Measurements from ENCODE around the gene ZNF101. TPM values are rescaled to one million over a fixed set of nuclear protein-coding genes. Genes with fewer than 3 reads are reported as not detected.
"Not testable (repeated sequence)": the region's sequence is repeated elsewhere in the genome, so short reads cannot be mapped to it uniquely, and the experiment has no call there.

Gene ZNF101
- total RNA-seq, 3 donors from 2014 or later, result 4.8 to 32.8 (median 16.7) TPM

GRCh38 chr19:19686580-19686979 lies 17.9 kb downstream of the ZNF101 start:
- Histone ChIP-seq H3K27me3 (no peaks in the 10 kb centered on the region), H3K4me3 (no peak overlapping the region), H3K9me3 (peaks cover 29 to 47% of the 10 kb centered on the region in 2 donors), H3K27ac (no peak overlapping the region), H3K36me3 (no peaks in the 10 kb centered on the region), H3K4me1 (no peaks in the 10 kb centered on the region)
- DNase-seq (ENCODE audit: low spot score in 2 of 2), result no peak
- no peak for TF ChIP-seq CTCF (IDR thresholded peaks at IDR 0.05)
- no peak for TF ChIP-seq POLR2AphosphoS5 (IDR thresholded peaks at IDR 0.05)
- TF ChIP-seq POLR2A (IDR thresholded peaks at IDR 0.05), result no peak
- intact Hi-C loops (cut with DNase I; ENCODE audit: low total_unique reads), result no loop called here

- Histone ChIP-seq H3K4me3 (no peak overlapping the region), H3K36me3 (no peaks in the 10 kb centered on the region), H3K9me3 (peaks cover 29 to 44% of the 10 kb centered on the region in 2 donors), H3K27me3 (no peaks in the 10 kb centered on the region), H3K27ac (no peak overlapping the region), H3K4me1 (no peaks in the 10 kb centered on the region)
- intact Hi-C loops (cut with DNase I; ENCODE audit: low total_unique reads), result no loop called here
- TF ChIP-seq CTCF (IDR thresholded peaks at IDR 0.05) (no peak), POLR2A (IDR thresholded peaks at IDR 0.05) (no peak), POLR2AphosphoS5 (IDR thresholded peaks at IDR 0.05) (no peak)
- DNase-seq (ENCODE audit: low spot score in 2 of 2), result no peak
Observed at GRCh38 chr19:19687090-19687489, 18.5 kb downstream of the ZNF101 start.

DNA sequence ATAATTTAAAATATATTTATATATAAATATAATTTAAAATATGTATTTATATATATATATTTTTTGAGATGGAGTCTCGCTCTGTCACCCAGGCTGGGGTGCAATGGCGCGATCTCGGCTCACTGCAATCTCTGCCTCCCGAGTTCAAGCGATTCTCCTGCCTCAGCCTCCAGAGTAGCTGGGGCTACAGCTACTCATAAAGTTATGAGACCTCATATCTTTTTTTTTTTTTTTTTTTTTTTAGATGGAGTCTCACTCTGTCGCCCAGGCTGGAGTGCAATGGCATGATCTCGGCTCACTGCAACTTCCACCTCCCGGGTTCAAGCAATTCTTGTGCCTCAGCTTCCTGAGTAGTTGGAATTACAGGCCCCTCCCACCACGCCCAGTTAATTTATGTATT lies 20.4 kb downstream of the ZNF101 start:
- intact Hi-C loops (cut with DNase I; ENCODE audit: low total_unique reads); H3K27ac ChIP-seq; H3K36me3 ChIP-seq; H3K27me3 ChIP-seq; H3K4me3 ChIP-seq; H3K4me1 ChIP-seq; DNase-seq (ENCODE audit: low spot score in 2 of 2): not testable (repeated sequence)
- H3K9me3 ChIP-seq, result peaks cover 29 to 33% of the 10 kb centered on the region in 2 donors

DNA sequence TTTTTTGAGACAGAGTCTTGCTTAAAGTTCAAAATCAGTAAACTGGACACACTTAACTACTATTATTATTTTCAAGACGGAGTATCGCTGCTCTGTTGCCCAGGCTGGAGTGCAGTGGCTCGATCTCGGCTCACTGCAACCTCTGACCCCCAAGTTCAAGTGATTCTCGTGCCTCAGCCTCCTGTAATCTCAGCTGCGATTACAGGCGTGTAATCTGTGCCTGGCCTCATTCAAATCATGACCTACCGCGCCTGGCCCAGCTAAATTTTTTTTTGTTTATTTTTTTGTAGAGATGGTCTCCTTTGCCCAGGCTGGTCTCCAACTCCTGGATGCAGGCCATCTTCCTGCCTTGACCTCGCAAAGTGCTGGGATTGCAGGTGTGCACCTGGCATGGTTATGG lies 23.0 kb downstream of the ZNF101 start:
- intact Hi-C loops (cut with DNase I; ENCODE audit: low total_unique reads), result no loop called here
- no peak for DNase-seq (ENCODE audit: low spot score in 2 of 2)
- Histone ChIP-seq H3K9me3 (peaks cover 5 to 26% of the 10 kb centered on the region in 2 donors), H3K36me3 (no peaks in the 10 kb centered on the region), H3K4me3 (no peak overlapping the region), H3K4me1 (no peaks in the 10 kb centered on the region), H3K27ac (no peak overlapping the region), H3K27me3 (no peaks in the 10 kb centered on the region)
- TF ChIP-seq POLR2A (IDR thresholded peaks at IDR 0.05) (no peak), CTCF (IDR thresholded peaks at IDR 0.05) (no peak), POLR2AphosphoS5 (IDR thresholded peaks at IDR 0.05) (no peak)

DNA sequence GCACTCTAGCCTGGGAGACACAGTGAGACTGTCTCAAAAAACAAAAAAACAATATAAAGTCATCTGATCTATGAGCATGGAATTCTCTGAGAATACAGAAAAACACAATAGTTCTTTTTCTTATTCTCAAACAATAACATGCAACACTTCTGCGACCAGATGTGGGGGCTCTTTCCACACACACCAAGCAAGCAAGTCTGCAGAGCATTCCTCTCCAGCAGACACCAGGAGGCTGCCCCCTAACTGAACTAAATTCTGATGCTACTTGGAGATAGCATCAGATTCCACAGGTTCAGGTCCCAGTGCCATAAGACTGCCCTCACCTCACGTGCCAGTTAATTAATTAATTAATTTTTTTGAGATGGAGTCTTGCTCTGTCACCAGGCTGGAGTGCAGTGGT lies 27.7 kb downstream of the ZNF101 start:
- Histone ChIP-seq H3K36me3 (no peaks in the 10 kb centered on the region), H3K27ac (no peak overlapping the region), H3K27me3 (no peaks in the 10 kb centered on the region), H3K4me3 (no peak overlapping the region), H3K4me1 (no peaks in the 10 kb centered on the region), H3K9me3 (peaks cover 25 to 52% of the 10 kb centered on the region in 2 donors)
- DNase-seq (ENCODE audit: low spot score in 2 of 2), result no peak
- TF ChIP-seq POLR2AphosphoS5 (IDR thresholded peaks at IDR 0.05) (no peak), POLR2A (IDR thresholded peaks at IDR 0.05) (no peak), CTCF (IDR thresholded peaks at IDR 0.05) (no peak)
- intact Hi-C loops (cut with DNase I; ENCODE audit: low total_unique reads), result no loop called here

GRCh38 chr19:19697589-19697988 lies 28.9 kb downstream of the ZNF101 start:
- Histone ChIP-seq H3K27ac (no peak overlapping the region), H3K4me3 (no peak overlapping the region), H3K4me1 (no peaks in the 10 kb centered on the region), H3K27me3 (no peaks in the 10 kb centered on the region), H3K9me3 (peaks cover 29 to 60% of the 10 kb centered on the region in 2 donors), H3K36me3 (no peaks in the 10 kb centered on the region)
- no peak for TF ChIP-seq CTCF (IDR thresholded peaks at IDR 0.05)
- no peak for TF ChIP-seq POLR2A (IDR thresholded peaks at IDR 0.05)
- TF ChIP-seq POLR2AphosphoS5 (IDR thresholded peaks at IDR 0.05), result no peak
- intact Hi-C loops (cut with DNase I; ENCODE audit: low total_unique reads), result no loop called here
- no peak for DNase-seq (ENCODE audit: low spot score in 2 of 2)

- intact Hi-C loops (cut with DNase I; ENCODE audit: low total_unique reads); H3K27ac ChIP-seq; DNase-seq (ENCODE audit: low spot score in 2 of 2); H3K4me1 ChIP-seq; H3K4me3 ChIP-seq; H3K27me3 ChIP-seq; H3K36me3 ChIP-seq: not testable (repeated sequence)
- H3K9me3 ChIP-seq, result peaks cover 50 to 76% of the 10 kb centered on the region in 2 donors
Observed at GRCh38 chr19:19700493-19700892, 31.9 kb downstream of the ZNF101 start.

Data from breast epithelium (tissue), 4 donors.